ENCODE data around the gene SMAD7.

Gene SMAD7

DNA sequence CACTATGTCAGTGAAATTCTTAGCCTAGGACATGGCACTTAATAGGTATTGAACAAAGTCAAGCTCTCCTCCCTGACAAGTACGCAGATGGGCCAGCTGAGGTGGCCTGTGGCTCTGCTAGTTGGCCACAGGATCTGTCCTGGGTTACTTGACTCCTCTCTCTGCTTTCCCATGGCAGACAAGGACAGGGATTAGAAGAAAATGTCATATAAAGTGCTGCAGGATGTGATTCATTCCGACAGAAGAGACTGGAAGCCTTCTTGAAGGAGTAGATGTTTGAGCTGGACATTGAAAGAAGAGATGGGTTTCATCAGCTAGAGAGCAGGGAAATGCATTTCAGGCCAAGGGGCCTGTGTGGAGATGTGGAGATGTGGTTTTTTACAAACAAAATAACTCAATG lies 46.7 kb downstream of the SMAD7 start:
- Histone ChIP-seq H3K36me3 (ENCODE audit: control insufficient read depth in 1 of 2, insufficient read depth in 2 of 2, low read length in 2 of 2) (no peaks in the 10 kb centered on the region), H3K14ac (ENCODE audit: low read length) (no peak overlapping the region), H3K9ac (ENCODE audit: low read length) (no peak overlapping the region), H3K79me1 (ENCODE audit: low read length) (peaks cover 5% of the 10 kb centered on the region), H2AK5ac (ENCODE audit: low read length) (no peak overlapping the region), H4K91ac (ENCODE audit: low read depth, low read length) (no peak overlapping the region), H3K27ac (ENCODE audit: low read depth, low read length) (no peak overlapping the region), H3K23ac (ENCODE audit: low read length) (no peak overlapping the region), H3K18ac (ENCODE audit: low read length) (no peak overlapping the region), H2AFZ (ENCODE audit: insufficient read depth, low read length, poor library complexity) (no peak overlapping the region), H3K9me3 (ENCODE audit: insufficient read depth, low read depth, low read length) (peaks cover 3% of the 10 kb centered on the region), H3K4ac (ENCODE audit: low read depth, low read length) (no peak overlapping the region), H3K27me3 (ENCODE audit: insufficient read depth, low read length) (no peaks in the 10 kb centered on the region), H2BK120ac (ENCODE audit: insufficient read depth, low read length, poor library complexity) (no peak overlapping the region), H3K79me2 (ENCODE audit: control insufficient read depth, insufficient read depth, low read length, poor library complexity) (no peaks in the 10 kb centered on the region), H4K12ac (ENCODE audit: low read depth, low read length) (no peak overlapping the region), H3K4me3 (ENCODE audit: low read depth, low read length) (no peak overlapping the region), H4K8ac (ENCODE audit: low read depth, low read length) (no peak overlapping the region), H3K4me1 (ENCODE audit: control insufficient read depth in 1 of 2, insufficient read depth in 2 of 2, low read length in 2 of 2) (peaks cover 7 to 12% of the 10 kb centered on the region in 2 experiments), H3K4me2 (ENCODE audit: low read length) (no peak overlapping the region), H2BK5ac (ENCODE audit: low read depth, low read length, poor library complexity) (no peak overlapping the region), H2BK12ac (ENCODE audit: low read length) (peak overlapping the region; percentile 61)
- no peak for DNase-seq
- WGBS (ENCODE audit: extremely low coverage, insufficient coverage, insufficient read length) = no CpG with 5 or more reads among the region's 2 CpGs

DNA sequence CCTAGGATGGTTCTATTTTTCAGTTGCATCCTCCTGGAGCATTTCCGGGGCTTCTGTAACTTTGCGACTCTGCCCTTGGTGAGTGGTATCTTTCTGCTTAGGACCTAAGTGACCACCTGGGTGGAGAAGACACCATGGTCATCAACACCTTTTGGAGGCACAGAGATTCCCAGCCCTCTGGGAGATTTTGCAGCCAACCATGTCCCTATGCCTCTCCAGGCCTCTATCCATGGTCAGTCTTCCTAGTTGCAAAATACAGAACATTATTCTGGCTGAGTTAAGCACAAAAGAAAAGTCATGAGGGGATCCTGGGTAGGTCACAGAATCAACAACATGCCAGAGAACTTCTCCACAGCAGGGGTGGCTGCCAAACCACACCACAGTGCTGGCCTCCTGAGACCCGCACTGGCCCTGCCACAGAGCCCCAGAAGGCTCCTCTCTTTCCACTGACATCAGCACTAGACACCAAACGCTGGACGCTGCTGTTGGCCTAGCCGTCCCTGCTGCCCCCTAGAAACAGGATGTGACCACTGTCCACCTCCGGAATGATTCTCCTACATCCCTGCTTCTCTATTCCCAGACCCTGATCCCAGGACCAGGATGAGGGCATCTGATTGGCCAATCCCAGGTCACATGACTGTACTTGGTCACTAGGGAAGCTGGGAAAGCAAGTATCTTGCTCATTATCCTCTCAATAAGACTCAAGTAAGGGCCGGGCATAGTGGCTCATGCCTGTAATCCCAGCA lies 47.7 kb downstream of the SMAD7 start:
- Histone ChIP-seq H3K27ac (ENCODE audit: low read depth, low read length) (no peak overlapping the region), H3K4me2 (ENCODE audit: low read length) (no peak overlapping the region), H3K27me3 (ENCODE audit: insufficient read depth, low read length) (no peaks in the 10 kb centered on the region), H3K9me3 (ENCODE audit: insufficient read depth, low read depth, low read length) (peaks cover 3% of the 10 kb centered on the region), H4K91ac (ENCODE audit: low read depth, low read length) (no peak overlapping the region), H3K4me1 (ENCODE audit: control insufficient read depth in 1 of 2, insufficient read depth in 2 of 2, low read length in 2 of 2) (peaks cover 7 to 12% of the 10 kb centered on the region in 2 experiments), H3K18ac (ENCODE audit: low read length) (no peak overlapping the region), H3K23ac (ENCODE audit: low read length) (no peak overlapping the region), H2BK12ac (ENCODE audit: low read length) (peak overlapping the region; percentile 34), H3K79me2 (ENCODE audit: control insufficient read depth, insufficient read depth, low read length, poor library complexity) (no peaks in the 10 kb centered on the region), H3K14ac (ENCODE audit: low read length) (no peak overlapping the region), H2BK5ac (ENCODE audit: low read depth, low read length, poor library complexity) (no peak overlapping the region), H3K79me1 (ENCODE audit: low read length) (peaks cover 5% of the 10 kb centered on the region), H2AK5ac (ENCODE audit: low read length) (no peak overlapping the region), H3K4ac (ENCODE audit: low read depth, low read length) (no peak overlapping the region), H3K36me3 (ENCODE audit: control insufficient read depth in 1 of 2, insufficient read depth in 2 of 2, low read length in 2 of 2) (no peaks in the 10 kb centered on the region), H2AFZ (ENCODE audit: insufficient read depth, low read length, poor library complexity) (no peak overlapping the region), H3K4me3 (ENCODE audit: low read depth, low read length) (no peak overlapping the region), H4K12ac (ENCODE audit: low read depth, low read length) (no peak overlapping the region), H2BK120ac (ENCODE audit: insufficient read depth, low read length, poor library complexity) (no peak overlapping the region), H3K9ac (ENCODE audit: low read length) (no peak overlapping the region), H4K8ac (ENCODE audit: low read depth, low read length) (no peak overlapping the region)
- DNase-seq = peak in 1 of 2 donors; percentile 15
- WGBS (ENCODE audit: extremely low coverage, insufficient coverage, insufficient read length) = no CpG with 5 or more reads among the region's 8 CpGs

DNA sequence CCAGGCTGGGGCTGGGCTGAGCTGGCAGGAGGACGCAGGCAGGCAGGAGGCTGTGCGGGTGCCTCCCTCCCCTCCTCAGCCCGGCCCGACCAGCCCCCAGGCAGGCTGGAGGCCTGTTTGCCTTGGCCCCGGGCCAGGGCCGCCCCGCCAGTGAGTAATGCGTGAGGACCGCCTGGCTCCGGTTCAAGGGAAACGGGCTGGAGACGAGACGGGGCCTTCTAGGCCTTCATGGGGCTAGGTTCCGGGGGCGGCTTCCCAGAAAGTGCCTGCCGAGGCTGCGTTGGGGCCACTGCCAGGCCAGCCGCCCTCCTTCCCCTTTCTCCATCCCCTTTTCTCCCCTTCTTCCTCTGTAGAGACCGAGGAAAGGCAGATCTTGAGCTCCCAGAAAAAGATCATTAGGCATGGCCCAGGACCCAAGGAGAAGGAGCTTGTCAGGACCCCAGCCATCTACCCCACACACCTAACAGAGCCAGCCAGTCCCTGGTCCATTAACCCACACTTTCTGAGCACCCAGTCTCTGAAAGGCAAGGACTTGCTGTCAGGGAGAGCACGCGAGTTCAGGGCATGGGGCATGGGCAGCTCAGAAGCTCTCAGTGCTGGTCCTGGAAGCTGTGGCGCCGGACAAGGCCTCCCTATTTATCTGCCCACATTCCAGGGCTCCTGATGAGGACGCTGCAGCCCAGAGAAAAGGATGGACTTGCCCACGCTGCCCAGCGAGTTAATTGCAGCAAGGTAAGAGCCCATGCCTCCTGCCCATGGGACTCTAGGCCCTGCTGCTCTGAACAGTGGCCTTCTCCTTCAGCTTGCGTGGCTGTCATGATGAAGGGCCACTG lies 48.5 kb downstream of the SMAD7 start:
- Histone ChIP-seq H2BK120ac (ENCODE audit: insufficient read depth, low read length, poor library complexity) (peak overlapping the region; percentile 26), H3K27ac (ENCODE audit: low read depth, low read length) (no peak overlapping the region), H3K4me3 (ENCODE audit: low read depth, low read length) (no peak overlapping the region), H3K79me1 (ENCODE audit: low read length) (peaks cover 9% of the 10 kb centered on the region), H3K9ac (ENCODE audit: low read length) (no peak overlapping the region), H2BK5ac (ENCODE audit: low read depth, low read length, poor library complexity) (no peak overlapping the region), H3K36me3 (ENCODE audit: control insufficient read depth in 1 of 2, insufficient read depth in 2 of 2, low read length in 2 of 2) (no peaks in the 10 kb centered on the region), H2AK5ac (ENCODE audit: low read length) (peak overlapping the region; percentile 26), H2AFZ (ENCODE audit: insufficient read depth, low read length, poor library complexity) (no peak overlapping the region), H3K18ac (ENCODE audit: low read length) (peak overlapping the region; percentile 6), H4K12ac (ENCODE audit: low read depth, low read length) (no peak overlapping the region), H3K23ac (ENCODE audit: low read length) (no peak overlapping the region), H3K4ac (ENCODE audit: low read depth, low read length) (no peak overlapping the region), H3K4me1 (ENCODE audit: control insufficient read depth in 1 of 2, insufficient read depth in 2 of 2, low read length in 2 of 2) (peaks cover 7 to 12% of the 10 kb centered on the region in 2 experiments), H3K27me3 (ENCODE audit: insufficient read depth, low read length) (no peaks in the 10 kb centered on the region), H3K9me3 (ENCODE audit: insufficient read depth, low read depth, low read length) (peaks cover 3% of the 10 kb centered on the region), H4K8ac (ENCODE audit: low read depth, low read length) (no peak overlapping the region), H3K14ac (ENCODE audit: low read length) (peak overlapping the region; percentile 18), H2BK12ac (ENCODE audit: low read length) (peak overlapping the region; percentile 53), H3K79me2 (ENCODE audit: control insufficient read depth, insufficient read depth, low read length, poor library complexity) (no peaks in the 10 kb centered on the region), H4K91ac (ENCODE audit: low read depth, low read length) (peak overlapping the region; percentile 41), H3K4me2 (ENCODE audit: low read length) (no peak overlapping the region)
- DNase-seq = peak; percentile 80 to 89
- WGBS (ENCODE audit: extremely low coverage, insufficient coverage, insufficient read length) = no CpG with 5 or more reads among the region's 27 CpGs

DNA sequence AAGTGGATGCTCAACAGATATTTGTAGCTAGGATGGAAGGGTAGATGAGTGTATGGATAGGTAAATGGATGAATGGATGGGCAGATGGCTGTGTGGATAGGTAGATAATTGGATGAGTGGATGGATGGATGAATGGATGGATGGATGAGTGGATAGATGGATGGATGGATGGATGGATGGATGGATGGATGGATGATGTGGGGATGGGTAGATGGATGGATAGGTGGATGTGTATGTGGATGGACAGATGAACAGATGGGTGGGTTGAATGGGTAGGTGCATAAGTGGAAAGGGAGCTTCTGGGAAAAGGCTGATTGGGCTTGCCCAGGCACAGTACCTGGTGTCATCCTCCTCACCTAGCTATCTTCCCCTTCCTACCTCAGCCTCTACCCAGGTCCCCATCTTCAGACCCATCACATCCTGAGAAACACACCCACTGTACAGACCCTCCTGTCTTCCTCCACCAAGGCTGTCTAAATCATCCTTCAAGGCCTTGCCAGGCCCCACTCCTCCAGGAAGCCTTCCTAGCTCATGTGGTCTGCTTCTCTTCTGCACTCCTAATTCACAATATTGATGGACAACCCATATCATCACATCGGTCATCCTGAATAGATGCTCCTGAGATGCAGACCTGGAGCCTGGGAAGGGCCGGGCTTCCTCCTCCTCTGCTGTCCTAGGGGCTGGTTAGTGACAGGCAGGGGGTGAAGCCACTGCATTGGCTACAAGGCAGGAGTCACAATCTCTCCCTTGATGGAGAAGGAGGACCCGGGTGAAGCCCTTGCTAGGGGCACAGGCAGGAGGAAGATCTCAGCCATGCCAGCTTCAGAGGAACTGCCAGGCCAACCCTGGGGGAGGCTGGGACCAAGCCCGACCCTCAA lies 49.4 kb downstream of the SMAD7 start:
- Histone ChIP-seq H3K14ac (ENCODE audit: low read length) (peak overlapping the region; percentile 18), H2AK5ac (ENCODE audit: low read length) (no peak overlapping the region), H3K18ac (ENCODE audit: low read length) (no peak overlapping the region), H3K4ac (ENCODE audit: low read depth, low read length) (no peak overlapping the region), H2BK12ac (ENCODE audit: low read length) (no peak overlapping the region), H3K4me2 (ENCODE audit: low read length) (no peak overlapping the region), H3K36me3 (ENCODE audit: control insufficient read depth in 1 of 2, insufficient read depth in 2 of 2, low read length in 2 of 2) (no peaks in the 10 kb centered on the region), H4K91ac (ENCODE audit: low read depth, low read length) (peak overlapping the region; percentile 41), H3K4me1 (ENCODE audit: control insufficient read depth in 1 of 2, insufficient read depth in 2 of 2, low read length in 2 of 2) (peaks cover 16 to 20% of the 10 kb centered on the region in 2 experiments), H2AFZ (ENCODE audit: insufficient read depth, low read length, poor library complexity) (no peak overlapping the region), H3K27me3 (ENCODE audit: insufficient read depth, low read length) (no peaks in the 10 kb centered on the region), H3K9ac (ENCODE audit: low read length) (no peak overlapping the region), H3K27ac (ENCODE audit: low read depth, low read length) (no peak overlapping the region), H3K9me3 (ENCODE audit: insufficient read depth, low read depth, low read length) (peaks cover 3% of the 10 kb centered on the region), H2BK120ac (ENCODE audit: insufficient read depth, low read length, poor library complexity) (peak overlapping the region; percentile 20), H2BK5ac (ENCODE audit: low read depth, low read length, poor library complexity) (no peak overlapping the region), H3K4me3 (ENCODE audit: low read depth, low read length) (no peak overlapping the region), H4K12ac (ENCODE audit: low read depth, low read length) (no peak overlapping the region), H3K79me2 (ENCODE audit: control insufficient read depth, insufficient read depth, low read length, poor library complexity) (no peaks in the 10 kb centered on the region), H4K8ac (ENCODE audit: low read depth, low read length) (no peak overlapping the region), H3K79me1 (ENCODE audit: low read length) (peaks cover 14% of the 10 kb centered on the region), H3K23ac (ENCODE audit: low read length) (no peak overlapping the region)
- no peak for DNase-seq
- WGBS (ENCODE audit: extremely low coverage, insufficient coverage, insufficient read length) = no CpG with 5 or more reads among the region's 4 CpGs
